Fibroblast of the aortic adventitia (primary cell): ENCODE results near the gene IFNK. TPM values are rescaled to one million over a fixed set of nuclear protein-coding genes. Genes with fewer than 3 reads are reported as not detected.

ENCODE experiments used
- DNase-seq: peaks from one replicate; pipeline ENCODE4 v3.0.0-alpha.2; 2010; ENCODE audit warnings: low read depth
- H3K4me3 ChIP-seq: 2 replicates; pipeline ENCODE4 v1.5.1; 2011; ENCODE audit warnings: low read depth, mild to moderate bottlenecking, control low read depth, low read length, moderate library complexity
- total RNA-seq: library from RNA; depleted of rRNA; stranded (reverse); fragments of >200 nt; gene quantifications from 2 replicates; pipeline ENCODE4 v1.2.3, GENCODE V29; 2012; ENCODE audit warnings: low replicate concordance
- TF ChIP-seq, protein P1 (sequence below): IDR thresholded peaks from 2 replicates; pipeline ENCODE4 v1.5.1; 2011; ENCODE audit warnings: mild to moderate bottlenecking, low read length, control low read depth, inconsistent platforms; ENCODE audit not compliant: insufficient read depth

Gene IFNK
- total RNA-seq, 1 donor, result not detected

DNA sequence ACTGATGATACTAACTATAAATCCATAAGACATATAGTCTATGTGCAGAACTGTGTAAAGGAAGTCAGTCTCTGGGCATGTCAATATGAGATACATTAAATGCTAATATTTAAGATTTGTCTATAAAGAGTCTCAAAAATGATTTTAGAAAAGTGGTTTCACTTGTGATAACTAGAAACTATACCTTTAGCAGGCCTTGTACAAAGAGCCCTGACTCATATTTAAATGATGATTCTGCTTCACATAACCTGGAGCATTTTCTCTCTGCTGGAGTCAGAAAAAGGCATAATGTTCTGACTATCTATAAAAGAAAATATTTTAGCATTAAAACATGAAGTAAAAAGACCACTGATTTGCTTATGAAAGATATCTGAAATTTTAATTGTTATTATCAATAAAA is 34.2 kb downstream of the IFNK start:
- H3K4me3 ChIP-seq, result no peak overlapping the region
- TF ChIP-seq, protein P1, sequence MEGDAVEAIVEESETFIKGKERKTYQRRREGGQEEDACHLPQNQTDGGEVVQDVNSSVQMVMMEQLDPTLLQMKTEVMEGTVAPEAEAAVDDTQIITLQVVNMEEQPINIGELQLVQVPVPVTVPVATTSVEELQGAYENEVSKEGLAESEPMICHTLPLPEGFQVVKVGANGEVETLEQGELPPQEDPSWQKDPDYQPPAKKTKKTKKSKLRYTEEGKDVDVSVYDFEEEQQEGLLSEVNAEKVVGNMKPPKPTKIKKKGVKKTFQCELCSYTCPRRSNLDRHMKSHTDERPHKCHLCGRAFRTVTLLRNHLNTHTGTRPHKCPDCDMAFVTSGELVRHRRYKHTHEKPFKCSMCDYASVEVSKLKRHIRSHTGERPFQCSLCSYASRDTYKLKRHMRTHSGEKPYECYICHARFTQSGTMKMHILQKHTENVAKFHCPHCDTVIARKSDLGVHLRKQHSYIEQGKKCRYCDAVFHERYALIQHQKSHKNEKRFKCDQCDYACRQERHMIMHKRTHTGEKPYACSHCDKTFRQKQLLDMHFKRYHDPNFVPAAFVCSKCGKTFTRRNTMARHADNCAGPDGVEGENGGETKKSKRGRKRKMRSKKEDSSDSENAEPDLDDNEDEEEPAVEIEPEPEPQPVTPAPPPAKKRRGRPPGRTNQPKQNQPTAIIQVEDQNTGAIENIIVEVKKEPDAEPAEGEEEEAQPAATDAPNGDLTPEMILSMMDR, result no peak
- DNase-seq, result no peak

GRCh38 chr9:27560457-27560856 is 36.4 kb downstream of the IFNK start:
- no peak overlapping the region for H3K4me3 ChIP-seq
- no peak for DNase-seq
- TF ChIP-seq, protein P1, result no peak

- H3K4me3 ChIP-seq, result no peak overlapping the region
- DNase-seq, result no peak
- TF ChIP-seq, protein P1, result no peak
These were observed 37.6 kb downstream of the IFNK start for GRCh38 chr9:27561685-27562084.

- TF ChIP-seq, protein P1, result no peak
- DNase-seq, result no peak
- no peak overlapping the region for H3K4me3 ChIP-seq
These were observed 39.8 kb downstream of the IFNK start for GRCh38 chr9:27563738-27564430.

GRCh38 chr9:27564670-27565069 is 40.6 kb downstream of the IFNK start:
- DNase-seq, result no peak
- no peak overlapping the region for H3K4me3 ChIP-seq
- TF ChIP-seq, protein P1, result no peak

GRCh38 chr9:27565696-27566095 is 41.6 kb downstream of the IFNK start:
- TF ChIP-seq, protein P1, result no peak
- DNase-seq, result no peak
- H3K4me3 ChIP-seq, result no peak overlapping the region

- DNase-seq, result peak; percentile 42
- TF ChIP-seq, protein P1, result no peak
- H3K4me3 ChIP-seq, result no peak overlapping the region
These were observed 42.0 kb downstream of the IFNK start for GRCh38 chr9:27566118-27566517.
